GM12801 (cell line): ENCODE results near the gene MED16.

ENCODE experiments used
- TF ChIP-seq, protein P1 (sequence below): IDR thresholded peaks from one replicate; pipeline ENCODE4 v1.5.1; 2011; ENCODE audit warnings: control low read depth; ENCODE audit not compliant: insufficient read length; ENCODE audit errors: extremely low read depth

The MED16 gene

DNA sequence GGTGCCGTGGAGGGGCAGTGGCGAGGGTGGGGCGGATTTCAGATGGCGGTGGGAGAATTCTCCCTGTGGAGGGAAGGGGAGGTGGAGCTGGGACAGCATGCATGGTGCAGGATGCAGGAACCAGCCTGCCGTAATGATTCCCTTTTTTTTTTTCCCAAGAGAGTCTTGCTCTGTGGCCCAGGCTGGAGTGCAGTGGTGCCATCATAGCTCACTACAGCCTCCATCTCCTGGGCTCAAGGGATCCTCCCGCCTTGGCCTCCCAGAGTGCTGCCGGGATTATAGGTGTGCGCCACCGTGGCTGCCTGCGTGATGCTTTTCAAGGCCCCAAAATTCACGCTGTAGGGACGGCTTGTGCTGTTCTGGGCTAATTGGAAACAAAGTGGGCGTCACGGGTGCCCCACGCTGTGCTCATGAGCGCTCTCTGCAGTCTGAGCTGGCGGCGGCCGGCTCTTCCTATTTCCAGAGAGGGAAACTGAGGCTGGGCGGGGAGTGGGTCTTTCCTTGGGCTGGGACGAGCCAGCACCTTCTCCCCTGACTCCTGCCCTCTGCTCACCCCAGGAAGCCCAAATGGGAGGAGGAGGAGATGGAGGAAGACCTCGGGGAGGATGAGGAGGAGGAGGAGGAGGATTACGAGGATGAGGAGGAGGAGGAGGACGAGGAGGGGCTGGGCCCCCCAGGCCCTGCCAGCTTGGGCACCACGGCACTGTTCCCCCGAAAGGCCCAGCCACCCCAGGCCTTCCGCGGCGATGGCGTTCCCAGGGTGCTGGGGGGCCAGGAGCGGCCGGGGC is 39.1 kb upstream of the MED16 start:
- TF ChIP-seq, protein P1, sequence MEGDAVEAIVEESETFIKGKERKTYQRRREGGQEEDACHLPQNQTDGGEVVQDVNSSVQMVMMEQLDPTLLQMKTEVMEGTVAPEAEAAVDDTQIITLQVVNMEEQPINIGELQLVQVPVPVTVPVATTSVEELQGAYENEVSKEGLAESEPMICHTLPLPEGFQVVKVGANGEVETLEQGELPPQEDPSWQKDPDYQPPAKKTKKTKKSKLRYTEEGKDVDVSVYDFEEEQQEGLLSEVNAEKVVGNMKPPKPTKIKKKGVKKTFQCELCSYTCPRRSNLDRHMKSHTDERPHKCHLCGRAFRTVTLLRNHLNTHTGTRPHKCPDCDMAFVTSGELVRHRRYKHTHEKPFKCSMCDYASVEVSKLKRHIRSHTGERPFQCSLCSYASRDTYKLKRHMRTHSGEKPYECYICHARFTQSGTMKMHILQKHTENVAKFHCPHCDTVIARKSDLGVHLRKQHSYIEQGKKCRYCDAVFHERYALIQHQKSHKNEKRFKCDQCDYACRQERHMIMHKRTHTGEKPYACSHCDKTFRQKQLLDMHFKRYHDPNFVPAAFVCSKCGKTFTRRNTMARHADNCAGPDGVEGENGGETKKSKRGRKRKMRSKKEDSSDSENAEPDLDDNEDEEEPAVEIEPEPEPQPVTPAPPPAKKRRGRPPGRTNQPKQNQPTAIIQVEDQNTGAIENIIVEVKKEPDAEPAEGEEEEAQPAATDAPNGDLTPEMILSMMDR = no peak

DNA sequence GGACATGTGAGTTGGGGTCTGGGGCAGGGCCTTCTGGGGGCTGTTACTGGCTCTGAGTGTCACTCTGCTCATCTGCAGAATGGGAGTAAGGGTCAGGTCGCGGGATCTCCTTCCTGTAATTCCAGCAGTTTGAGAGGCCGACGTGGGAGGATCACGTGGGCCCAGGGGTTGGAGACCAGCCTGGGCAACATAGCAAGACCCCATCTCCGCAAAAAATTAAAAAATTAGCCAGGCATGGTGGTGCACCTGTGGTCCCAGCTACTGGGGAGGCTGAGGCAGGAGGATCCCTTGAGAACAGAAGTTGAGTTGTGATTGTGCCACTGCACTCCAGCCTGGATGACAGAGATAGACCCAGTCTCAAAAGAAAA is 36.9 kb upstream of the MED16 start:
- TF ChIP-seq, protein P1 = no peak

DNA sequence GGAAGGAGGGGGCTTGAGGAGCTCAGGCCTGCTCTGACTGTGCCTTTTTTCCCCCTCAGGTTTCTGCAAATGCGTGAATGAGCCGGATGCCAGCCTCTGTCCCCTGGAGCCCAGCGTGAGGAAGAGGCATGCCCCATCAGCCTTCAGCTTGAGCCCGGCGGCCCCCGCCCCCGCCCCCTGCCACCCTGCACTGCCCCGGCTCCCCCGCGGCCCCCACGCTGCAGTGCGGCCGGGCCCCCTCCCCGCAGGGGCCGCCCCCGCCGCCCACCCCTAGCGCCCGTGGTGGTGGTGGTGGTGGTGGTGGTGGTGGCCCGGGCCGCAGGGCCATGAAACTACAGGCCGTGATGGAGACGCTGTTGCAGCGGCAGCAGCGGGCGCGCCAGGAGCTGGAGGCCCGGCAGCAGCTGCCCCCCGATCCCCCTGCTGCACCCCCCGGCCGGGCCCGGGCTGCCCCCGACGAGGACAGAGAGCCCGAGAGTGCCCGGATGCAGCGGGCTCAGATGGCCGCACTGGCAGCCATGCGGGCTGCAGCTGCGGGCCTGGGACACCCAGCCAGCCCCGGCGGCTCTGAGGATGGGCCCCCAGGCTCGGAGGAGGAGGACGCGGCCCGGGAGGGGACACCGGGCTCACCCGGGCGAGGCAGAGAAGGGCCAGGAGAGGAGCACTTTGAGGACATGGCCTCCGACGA is 36.4 kb upstream of the MED16 start:
- TF ChIP-seq, protein P1 = no peak

DNA sequence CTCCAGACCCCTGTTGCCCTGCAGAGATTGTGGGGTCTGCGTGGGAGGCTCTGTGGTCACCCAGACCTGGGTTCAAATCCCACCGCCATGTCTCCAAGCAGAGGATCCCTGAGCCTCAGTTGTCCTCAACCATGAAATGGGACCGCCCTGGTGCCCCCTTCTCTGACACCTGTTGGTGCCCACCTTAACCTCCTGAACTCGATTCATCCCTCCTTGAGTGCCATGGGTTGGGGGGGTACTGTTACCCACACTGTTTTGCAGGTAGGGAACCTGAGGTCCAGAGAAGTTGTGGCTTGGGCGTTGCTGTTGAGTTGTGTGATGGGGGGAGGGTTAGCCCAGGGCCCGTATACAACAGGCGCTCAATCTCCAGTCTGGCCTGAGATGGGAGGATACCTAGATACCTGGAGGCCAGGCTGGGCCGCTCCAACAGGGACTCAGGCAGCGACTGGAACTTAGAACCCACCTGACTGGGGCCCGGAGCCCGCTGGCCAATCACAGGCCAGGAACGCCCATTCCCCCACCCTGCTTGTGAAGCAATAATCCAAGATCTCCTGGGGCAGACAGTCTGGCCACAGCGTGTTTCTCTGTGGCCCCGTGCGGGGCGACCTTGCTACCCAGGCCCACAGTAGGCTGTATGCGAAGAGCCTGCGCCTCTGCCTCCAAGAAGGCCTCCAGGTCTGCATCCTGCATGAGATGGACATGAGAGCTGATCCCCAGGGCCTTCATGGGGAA is 35.6 kb upstream of the MED16 start:
- TF ChIP-seq, protein P1 = no peak

DNA sequence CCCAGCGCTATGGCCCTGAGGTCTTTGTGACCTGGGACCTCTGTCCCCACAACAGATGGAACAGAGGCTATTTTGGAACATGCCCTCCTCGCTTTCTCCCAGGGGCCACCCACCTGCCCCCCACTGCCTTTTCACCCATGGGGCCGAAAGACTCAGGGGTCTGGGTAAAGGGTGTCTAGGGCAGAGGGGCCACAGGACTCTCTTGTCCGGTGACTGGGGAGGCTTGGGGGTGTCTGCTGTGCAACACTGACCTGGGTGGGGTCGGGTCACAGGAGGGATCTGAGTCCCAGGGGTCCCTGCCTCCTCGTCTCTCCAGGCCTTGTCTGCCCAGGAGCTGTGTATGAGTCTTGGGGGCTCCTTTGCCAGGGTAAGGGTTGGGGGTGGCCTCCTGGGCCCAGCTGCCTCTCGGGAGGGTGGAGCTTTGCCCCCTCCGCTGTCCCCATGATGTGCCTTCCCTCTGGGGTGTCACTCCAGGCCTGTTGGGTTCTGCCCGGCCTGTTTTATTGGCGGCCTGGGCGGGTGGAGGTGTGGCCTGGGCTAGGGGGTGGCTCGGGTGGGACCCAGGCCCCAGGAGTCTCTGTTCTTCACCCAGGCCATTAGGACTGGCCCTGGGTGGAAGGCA is 34.9 kb upstream of the MED16 start:
- TF ChIP-seq, protein P1 = no peak

DNA sequence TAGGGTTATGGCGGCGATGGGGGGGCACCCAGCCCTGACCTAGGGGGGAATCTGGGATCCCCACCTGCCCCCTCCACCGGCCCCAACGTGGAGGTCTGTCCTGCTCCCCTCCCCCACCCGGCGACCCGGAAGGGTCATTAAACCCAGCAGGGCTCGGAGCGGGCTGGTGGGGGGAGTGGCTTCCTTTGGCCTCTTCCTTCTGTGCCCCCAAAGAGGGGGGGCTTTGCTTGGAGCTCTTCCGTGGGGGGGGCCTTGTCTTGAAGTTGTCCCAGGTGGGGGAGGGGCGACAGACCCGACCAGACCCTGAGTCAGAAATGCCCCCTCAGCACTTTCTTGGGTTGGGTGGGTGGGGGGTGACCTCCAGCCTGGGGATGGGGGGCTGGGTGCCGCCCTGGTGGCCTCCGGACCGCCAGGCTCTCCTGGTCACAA is 34.4 kb upstream of the MED16 start:
- TF ChIP-seq, protein P1 = no peak
